EL (cell line): ENCODE results near the gene CD84.
"Not testable (repeated sequence)": the region's sequence is repeated elsewhere in the genome, so short reads cannot be mapped to it uniquely, and the experiment has no call there.

Experiments used
- DNase-seq: peaks from one replicate; pipeline ENCODE4 v3.0.0-alpha.2; 2016

CD84 gene

DNA sequence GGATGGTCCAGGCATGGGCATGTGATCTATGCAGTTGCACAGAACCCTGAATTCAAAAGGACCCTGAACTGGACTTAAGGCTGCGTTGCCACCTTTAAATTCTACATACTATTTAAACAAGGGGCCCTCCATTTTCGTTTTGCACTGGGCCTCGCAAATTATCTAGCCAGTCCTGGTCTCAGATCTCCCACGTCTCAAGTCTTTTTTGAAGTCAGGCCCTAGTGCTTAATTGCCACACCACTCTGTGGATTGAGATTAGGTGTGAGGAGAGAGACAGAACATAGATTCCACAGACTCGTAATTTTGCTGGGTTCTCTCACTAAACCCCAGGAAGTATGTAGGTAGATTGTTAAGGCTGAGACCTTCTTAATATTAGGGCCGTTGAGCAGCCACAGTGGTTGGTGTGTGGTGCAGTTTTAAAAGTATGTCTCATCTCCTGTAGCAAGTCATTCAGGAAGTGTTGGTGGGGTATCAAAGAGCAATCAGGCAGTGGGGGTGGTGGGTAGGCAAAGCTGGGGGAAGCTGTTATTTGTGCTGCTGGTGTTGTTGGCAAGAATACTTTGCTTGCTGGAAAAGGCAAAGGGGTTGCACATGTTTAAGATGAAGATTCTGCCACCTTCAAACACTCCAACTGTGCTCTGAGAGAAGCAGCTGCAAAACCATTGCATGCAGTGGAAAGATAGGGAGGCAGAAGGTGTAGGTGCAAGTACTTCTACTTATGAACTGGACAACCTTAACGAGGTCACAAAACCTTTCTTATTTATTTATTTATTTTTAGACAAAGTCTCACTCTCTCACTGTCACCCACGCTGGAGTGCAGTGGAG, 11.2 kb downstream of the CD84 start:
- no peak for DNase-seq

DNA sequence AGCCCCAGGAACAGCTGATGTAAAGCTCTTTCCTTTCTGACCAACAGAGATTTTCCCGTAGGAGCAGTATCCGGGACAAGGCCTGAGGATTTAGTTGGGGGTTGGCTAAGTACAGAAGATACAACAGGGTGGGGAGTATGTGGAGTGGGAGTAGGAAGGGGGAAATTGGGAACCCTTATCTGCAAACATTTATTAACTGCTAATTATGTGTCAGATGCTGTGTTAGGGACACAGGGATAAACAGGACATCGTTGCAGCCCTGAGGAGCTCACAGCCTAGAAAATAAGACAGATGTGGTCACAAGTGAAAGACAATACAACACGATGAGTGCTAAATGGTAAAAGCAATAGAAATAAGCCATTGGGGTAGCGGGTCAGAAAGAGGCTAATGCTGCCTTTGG, 12.0 kb downstream of the CD84 start:
- DNase-seq, result no peak

DNA sequence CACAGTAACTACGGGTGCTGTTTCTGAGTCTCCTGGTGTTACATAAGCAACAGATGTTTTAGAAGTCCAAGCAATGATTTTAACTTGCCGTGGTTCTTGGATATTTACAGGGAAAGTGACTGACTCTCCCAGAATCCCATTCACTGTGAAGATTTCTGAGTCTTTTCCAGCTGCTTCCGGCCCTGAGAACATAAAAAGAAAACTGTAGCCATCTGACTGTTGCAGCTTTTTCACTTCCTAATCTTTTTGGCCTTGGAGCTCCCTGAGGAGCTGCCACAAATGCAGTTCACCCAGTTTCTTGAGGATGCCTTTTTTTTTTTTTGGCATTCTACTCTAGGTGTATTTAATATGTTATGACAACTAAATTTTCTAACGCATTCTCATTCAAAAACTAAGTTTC, 13.7 kb downstream of the CD84 start:
- DNase-seq, result no peak

GRCh38 chr1:160563230-160563629, 16.1 kb downstream of the CD84 start:
- DNase-seq, result not testable (repeated sequence)

DNA sequence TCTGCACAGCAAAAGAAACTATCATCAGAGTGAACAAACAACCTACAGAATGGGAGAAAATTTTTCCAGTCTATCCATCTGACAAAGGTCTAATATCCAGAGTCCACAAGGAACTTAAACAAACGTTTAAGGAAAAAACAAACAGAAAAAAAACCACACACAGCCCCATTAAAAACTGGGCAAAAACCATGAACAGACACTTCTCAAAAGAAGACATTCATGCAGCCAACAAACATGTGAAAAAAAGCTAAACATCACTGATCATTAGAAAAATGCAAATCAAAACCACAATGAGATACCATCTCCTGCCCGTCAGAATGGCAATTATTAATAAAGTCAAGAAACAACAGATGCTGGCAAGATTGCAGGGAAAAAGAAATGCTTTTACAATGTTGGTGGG, 16.6 kb downstream of the CD84 start:
- not testable (repeated sequence) for DNase-seq

GRCh38 chr1:160560806-160561205, 18.5 kb downstream of the CD84 start:
- DNase-seq, result no peak

DNA sequence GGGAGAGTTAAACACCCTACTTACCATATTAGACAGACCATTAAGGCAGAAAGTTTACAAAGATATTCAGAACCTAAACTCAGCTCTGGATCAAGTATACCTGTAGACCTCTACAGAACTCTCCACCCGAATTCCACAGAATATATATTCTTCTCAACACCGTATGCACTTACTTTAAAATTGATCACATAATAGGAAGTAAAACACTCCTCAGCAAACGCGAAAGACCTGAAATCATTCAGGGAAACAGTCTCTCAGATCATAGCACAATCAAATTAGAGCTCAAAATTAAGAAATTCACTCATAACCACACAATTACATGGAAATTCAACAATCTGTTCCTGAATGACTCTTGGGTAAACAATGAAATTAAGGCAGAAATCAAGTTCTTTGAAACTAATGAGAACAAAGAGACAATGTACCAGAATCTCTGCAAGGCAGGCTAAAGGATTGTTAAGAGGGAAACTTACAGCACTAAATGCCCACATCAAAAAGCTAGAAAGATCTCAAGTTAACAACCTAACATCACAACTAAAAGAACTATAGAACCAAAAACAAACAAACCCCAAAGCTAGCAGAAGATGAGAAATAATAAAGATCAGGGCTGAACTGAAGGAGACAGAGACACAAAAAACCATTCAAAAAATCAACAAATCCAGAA, 19.1 kb downstream of the CD84 start:
- no peak for DNase-seq

DNA sequence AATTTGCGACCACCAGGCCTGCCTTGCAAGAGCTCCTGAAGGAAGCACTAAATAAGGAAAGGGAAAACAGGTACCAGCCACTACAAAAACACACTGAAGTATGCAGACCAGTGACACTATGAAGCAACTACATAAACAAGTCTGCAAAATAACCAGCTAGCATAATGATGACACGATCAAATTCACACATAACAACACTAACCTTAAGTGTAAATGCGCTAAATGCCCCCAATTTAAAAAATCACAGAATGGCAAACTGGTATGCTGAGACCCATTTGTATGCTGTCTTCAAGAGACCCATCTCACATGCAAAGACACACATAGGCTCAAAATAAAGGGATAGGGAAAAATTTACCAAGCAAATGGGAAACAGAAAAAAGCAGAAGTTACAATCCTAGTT, 19.9 kb downstream of the CD84 start:
- not testable (repeated sequence) for DNase-seq

- no peak for DNase-seq
Observed at GRCh38 chr1:160558660-160559380, 20.5 kb downstream of the CD84 start.

- DNase-seq, result no peak
Observed at GRCh38 chr1:160553778-160554177, 25.5 kb downstream of the CD84 start.

DNA sequence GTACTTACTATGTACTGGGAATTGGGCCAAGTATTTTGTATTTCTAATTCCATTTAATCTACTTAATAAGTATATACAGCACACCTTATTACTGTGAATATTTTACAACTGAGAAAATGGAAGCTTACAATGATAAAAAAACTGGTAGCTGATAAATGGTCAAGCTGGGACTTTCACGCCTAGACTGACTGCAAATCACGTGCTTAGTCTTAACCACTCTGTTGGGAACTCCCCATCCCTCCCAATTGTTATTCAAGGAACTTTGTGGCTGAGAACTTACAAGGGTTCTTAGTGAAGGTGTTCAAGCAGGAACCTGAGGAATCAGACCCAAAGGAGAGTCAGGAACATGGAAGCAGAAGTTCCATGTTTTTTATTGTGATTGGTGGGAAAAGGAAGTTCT, 26.9 kb downstream of the CD84 start:
- DNase-seq, result no peak

DNA sequence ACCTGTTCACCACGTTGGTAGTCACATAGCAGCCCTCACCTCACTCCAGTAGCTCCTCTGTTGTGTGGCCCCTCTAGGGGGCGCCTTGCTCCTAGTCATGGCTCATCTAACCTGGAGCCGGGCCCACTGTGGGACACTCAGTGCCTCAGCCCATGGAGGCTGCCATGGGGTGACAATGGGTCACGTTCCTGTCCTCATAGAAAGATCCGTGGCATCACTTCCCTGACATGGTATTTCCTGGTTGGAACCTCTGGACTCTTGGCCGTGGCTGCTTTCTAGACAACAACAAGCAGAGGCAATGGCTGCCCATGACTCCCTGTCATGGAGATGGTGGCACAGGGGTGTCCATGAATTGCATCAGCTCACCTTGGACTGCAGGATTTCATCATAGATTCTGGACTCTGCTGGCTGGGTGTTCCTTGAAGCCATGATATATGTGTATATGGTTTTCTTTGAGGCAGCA, 28.7 kb downstream of the CD84 start:
- DNase-seq, result no peak

GRCh38 chr1:160549665-160550006, 29.7 kb downstream of the CD84 start:
- no peak for DNase-seq

- DNase-seq, result no peak
Observed at GRCh38 chr1:160548960-160549664, 30.2 kb downstream of the CD84 start.

GRCh38 chr1:160548183-160548582, 31.1 kb downstream of the CD84 start:
- DNase-seq, result no peak

DNA sequence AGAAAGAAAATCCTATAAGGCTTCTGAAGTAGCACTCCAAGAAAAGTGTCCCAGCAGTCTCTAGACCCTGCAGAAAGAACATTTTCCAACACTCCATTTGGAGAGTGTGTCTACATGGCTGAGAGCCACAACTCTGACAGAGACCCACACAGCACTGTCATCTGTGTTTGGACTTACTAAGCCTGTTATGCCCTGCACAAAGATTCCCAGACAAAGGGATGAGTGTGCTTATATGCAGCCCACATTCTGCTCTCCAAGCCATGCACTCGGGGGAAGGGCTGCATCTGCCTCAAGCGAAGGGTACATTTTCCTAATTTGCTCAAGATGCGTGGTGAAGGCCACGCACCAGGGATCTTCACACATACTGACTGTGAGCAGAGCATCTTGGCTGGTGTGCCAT, 31.9 kb downstream of the CD84 start:
- no peak for DNase-seq

- DNase-seq, result no peak
Observed at GRCh38 chr1:160546942-160547341, 32.4 kb downstream of the CD84 start.

DNA sequence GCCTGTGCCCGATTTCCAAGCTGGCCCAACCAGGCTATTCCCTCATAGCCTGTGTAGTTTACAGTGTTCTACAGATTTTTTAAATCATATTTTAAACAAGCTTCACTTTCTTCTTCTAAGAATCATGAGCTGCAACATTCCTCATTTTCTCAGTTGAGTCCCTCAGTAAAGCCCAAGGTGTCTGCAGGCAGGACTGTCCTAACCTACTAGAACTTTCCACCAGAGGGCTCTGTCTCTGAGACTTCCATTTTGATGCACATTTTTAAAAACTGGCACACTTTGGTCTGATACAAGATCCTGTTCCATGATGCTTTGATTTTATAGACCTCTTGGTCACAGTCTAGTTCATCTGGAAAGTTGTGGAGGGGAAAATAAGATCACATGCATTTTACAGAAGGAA, 34.6 kb downstream of the CD84 start:
- peak; percentile 17 for DNase-seq

GRCh38 chr1:160542303-160542945, 36.9 kb downstream of the CD84 start:
- peak; percentile 11 for DNase-seq

DNA sequence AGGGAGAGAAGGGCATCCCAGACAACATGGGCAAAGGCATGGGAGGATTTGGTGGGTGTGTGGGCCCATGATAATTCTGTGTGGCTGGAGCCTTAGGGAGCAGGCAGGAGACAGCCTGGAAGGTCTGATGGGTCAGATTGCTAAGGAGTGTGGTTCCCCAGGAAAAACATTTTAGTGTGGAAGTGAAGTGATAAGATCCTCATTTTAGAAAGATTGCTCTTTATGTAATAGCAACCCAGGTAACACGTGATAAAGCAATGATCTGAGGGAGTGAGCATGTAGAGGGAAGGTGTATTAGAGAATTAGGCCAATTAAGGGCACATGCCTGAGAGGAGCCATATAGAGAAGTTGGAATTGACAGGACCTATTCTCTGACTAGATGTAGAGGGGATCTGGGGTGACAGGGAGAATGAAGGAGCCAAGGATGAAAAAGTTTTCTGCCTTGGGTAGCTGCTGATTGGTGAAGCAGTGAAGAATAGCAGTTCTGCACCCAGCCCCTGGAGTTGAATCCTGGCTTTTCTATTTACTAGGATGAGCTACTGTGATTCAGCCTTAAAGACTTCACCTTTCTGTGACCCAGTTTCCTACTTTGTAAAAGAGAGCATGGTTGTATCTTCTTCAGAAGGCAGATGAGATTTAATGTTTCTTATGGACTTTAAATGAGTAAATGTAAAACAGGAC, 37.5 kb downstream of the CD84 start:
- peak; percentile 21 for DNase-seq

DNA sequence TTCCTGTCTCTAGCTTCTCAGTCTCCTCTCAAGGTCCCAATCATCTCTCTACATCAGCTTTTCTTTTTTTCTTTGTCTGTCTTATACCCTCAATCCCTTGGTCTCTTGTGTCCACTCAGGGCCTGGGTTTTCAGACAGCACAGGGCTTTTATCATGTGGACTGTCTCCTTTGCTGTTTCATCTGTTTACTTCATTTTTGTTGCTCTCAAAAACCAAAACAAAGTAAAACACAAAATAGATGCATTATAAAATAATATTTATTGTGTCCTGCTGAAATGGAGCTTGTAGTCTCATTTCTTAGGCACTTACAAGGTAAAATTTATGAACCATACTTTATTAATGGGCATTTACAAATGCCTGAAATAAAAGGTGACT, 38.5 kb downstream of the CD84 start:
- DNase-seq, result no peak
